Endometrial microvascular endothelial cells (primary cell): ENCODE data around the gene NDUFV1. TPM values are rescaled to one million over a fixed set of nuclear protein-coding genes. Genes with fewer than 3 reads are reported as not detected.
"Not testable (repeated sequence)": the region's sequence is repeated elsewhere in the genome, so short reads cannot be mapped to it uniquely, and the experiment has no call there.

ENCODE experiments used
- in situ Hi-C: cut with HindIII; loops from 2 replicates; pipeline ENCODE4 v1.10.0; 2017; ENCODE audit warnings: low sequenced_read_pairs, low pct_unique_long_range_greater_than_20kb; ENCODE audit errors: inconsistent ontology term
- total RNA-seq: library from RNA; depleted of rRNA; stranded (reverse); fragments of >200 nt; gene quantifications from one replicate; pipeline ENCODE4 v1.2.3, GENCODE V29; 2015; ENCODE audit errors: inconsistent ontology term

The NDUFV1 gene
- total RNA-seq, 1 donor from 2014 or later = 254 TPM

DNA sequence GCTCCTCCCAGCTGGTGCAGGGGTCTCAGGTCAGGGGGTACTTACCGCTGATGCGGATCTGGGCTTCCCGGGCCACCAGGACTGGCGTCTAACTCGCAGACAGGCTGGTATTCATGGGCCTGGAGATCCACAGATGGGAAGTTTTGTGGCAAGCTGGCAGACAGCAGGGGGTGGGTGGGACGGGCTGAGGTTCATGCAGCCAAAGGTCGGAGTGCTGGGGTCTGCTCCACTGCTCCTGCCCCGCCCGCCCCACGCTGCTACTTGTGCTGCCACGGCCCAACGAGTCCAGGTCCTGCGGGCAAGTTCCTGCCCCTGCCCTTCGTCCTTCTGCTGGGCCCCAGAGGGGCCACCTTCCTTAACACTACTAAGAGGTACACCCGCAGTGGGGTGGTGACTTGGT is 40.7 kb downstream of the NDUFV1 start:
- in situ Hi-C loops = no loop called here

DNA sequence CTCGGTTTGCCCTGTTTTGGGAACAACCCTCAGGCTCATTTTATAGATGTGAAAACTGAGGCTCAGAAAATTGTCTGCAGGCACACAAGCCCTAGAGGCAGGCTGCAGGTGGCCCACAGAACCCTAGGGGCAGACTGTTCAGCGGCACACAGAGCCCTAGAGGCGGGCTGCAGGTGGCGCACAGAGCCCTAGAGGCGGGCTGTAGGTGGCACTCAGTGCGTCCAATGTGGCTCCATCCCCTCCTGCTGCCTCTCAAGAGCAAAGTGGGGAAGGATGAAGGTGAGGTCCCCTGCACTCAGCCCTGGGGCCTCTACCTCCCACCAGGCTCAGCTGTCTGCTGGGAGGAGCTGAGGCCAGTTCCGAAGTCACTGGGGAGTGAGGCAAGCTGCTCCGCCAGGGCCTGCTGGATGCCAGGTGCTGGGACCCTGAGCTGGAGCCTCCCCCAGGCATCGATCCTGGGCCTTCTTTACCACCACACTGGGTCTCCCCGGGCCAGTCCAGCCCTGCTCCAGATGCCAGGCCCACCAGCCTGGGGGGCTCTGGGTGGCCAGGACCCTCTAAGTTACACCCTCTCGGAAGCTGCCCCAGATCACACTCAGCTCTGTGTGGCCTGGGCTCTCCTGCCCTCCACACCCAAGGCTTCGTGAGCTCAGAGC is 41.5 kb downstream of the NDUFV1 start:
- in situ Hi-C loops = no loop called here

DNA sequence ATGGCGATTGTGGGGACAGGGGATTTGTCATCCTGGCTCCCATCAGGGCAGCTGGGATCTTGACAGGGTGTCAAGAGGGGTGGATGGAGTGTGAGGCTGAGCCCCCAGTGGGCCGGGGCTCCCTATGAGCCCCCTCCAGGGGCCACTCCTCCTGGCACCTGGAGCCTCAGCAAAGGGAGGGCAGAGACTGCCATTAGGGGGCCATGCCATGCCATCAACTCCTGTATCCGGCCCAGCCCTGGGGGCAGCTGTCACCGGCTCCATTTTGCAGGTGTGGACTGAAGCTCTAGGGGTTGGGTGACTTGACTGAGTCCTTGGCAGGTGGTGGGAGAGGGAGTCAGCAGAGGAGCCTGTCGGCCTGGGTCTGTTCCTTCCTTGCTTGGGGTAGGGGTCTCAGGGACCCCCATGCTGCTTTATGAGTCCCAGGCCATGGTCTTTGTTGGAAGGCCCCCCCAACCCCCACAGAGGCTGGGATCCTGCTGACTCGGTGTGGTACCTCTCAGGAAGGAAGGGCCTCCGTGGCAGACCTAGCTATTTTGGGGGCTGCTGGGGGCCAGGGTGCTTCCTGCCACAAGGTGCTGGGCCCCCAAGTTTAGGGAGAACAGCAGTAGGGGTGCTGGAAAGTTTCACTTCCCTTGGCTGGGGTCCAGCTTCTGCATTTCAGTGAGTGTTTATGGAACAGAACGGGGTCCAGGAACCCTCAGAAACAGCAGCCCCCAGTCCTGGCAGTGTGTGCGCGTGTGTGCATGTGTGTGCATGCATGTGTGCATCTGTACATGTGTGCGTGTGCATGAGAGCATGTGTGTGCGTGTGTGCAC is 42.3 kb downstream of the NDUFV1 start:
- in situ Hi-C loops = no loop called here

DNA sequence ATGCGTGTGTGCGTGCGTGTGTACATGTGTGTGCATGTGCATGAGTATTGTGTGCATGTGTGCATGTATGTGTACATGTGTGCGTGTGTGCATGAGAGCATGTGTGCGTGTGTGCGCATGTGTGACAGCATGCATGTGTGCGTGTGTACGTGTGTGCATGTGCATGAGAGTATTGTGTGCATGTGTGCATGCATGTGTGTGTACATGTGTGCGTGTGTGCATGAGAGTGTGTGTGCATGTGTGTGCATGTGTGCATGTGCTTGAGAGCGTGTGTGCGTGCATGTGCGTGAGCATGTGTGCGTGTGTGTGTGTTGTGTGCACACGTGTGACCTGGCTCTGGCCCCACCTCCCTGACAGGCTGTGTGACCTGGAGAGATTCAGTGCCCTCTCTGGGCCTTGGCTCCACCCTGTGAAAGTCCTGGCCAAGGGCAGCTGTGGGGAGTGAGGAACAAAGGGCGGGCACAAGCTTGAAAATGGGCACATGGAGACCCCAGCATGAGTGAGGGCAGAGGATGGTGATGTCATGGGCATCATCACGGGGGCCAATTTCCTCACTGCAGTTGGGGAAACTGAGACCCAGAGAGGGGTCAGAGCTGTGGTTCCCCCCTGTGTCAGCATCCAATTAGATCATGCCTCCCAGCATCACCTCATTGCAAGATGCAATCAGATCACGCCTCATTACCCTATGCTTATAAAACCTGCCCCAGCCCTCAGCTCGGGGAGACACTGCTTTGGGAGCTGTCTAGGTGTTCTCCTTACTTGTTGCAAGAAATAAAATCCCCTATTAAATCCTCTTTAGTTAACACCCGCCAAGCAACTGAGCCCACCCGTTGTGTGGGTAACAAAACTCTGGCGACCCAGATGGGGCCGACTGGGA is 43.1 kb downstream of the NDUFV1 start:
- in situ Hi-C loops = no loop called here

DNA sequence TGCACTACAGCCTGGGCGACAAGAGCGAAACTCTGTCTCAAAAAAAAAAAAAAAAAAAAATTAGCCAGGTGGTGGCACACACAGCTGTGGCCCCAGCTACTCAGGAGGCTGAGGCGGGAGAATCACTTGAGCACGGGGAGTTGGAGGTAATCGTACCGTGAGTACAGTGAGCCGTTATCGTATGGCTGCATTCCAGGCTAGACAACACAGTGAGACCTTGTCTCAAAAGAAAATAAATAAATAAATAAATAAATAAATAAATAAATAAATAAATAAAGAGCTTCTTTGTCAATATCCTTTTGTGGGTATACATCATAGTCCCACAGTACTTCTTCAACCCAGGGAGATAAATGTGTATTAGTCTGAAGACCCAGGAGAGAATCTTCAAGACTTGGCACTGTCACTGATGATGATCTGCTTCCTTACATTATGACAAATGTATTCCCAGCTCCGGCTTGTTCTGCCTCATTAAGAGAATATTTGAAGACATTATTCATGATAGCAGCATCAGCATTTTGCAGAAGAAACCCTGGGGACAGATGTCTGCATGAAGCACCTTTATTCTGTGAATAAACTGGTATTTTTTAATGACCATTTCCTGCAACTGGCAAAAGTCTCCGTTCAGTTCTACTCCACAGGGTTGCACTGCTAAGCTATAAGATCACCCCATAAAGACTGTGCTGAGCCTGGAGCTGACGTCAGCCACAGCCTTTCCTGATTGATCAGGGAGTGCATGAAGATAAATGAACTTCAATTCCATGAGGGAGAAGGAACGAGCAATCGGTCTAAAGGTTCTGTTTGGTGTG is 45.4 kb downstream of the NDUFV1 start:
- in situ Hi-C loops = no loop called here

DNA sequence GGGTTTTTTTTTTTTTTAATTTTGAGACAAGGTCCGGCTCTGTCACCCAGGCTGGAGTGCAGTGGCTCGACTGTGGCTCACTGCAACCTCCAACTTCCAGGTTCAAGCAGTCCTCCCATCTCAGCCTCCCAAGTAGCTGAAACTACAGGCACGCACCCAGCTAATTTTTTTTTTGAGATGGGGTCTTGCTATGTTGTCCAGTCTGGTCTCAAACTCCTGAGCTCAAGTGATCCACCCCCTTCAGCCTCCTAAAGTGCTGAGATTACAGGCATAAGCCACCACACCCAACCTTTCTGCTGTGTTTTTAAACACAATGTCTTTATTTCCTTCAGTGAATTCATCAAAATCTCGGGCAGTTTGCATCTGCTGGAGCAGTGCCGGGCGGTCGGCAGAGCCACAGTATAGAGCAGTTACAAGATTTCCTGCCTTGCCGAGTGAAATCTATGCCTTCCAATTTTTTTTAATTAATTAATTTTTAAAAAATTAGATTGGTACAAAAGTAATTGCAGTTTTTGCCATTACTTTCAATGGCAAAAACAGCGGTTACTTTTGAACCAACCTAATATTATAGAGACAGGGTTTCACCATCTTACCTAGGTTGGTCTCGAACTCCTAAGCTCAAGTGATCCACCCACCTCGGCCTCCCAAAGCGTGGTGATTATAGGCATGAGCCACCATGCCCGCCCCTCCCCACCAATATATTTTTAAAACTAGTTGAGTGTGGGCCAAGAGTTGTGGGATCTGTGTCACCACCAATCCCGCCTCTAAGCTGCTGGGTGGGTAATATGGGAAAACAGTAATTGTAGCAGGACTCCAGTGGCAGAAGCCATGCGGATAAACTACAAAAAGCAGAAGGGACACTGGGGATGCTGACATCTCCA is 46.5 kb downstream of the NDUFV1 start:
- in situ Hi-C loops = no loop called here

DNA sequence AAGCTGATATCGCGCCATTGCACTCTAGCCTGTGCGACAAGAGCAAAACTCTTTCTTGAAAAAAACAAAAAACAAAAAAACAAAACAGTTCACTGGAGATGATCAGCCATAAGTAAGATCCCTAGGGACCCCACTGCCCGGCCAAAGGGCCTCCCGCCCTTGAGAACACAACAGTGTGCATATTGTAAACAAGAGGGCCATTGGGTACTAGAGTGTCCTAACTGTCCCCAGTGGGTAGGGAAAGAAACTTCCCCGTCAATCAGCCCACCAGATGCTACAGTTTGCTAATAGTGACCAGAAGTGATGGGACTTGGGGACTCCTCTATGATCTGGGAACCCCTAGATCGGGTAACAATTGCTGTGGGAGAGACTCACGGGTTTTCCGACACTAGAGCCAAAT is 47.5 kb downstream of the NDUFV1 start:
- in situ Hi-C loops = no loop called here

DNA sequence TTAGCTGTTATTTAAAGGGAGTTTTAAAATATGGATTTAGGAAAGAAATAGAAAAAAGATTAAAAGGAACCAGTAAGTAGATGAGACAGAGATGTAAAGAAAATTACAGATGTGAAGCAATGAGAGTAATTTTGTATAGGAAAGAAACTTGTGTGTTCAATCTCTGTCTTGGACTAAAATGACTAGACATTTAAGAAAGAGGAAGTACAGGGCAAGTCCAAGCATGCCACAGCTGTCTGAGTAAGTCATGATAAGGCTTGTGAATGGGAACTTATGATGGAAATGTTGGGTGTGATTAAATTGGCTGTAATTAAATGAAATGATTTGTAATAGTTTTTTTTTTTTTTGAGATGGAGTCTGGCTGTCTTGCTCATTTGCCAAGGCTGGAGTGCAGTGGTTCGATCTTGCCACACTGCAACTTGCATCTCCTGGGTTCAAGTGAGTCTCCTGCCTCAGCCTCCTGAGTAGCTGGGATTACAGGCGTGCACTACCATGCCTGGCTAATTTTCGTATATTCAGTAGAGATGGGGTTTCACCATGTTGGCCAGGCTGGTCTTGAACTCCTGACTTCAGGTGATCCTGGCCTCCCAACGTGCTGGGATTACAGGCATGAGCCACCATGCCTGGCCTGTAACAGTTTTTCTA is 49.7 kb downstream of the NDUFV1 start:
- in situ Hi-C loops = no loop called here

DNA sequence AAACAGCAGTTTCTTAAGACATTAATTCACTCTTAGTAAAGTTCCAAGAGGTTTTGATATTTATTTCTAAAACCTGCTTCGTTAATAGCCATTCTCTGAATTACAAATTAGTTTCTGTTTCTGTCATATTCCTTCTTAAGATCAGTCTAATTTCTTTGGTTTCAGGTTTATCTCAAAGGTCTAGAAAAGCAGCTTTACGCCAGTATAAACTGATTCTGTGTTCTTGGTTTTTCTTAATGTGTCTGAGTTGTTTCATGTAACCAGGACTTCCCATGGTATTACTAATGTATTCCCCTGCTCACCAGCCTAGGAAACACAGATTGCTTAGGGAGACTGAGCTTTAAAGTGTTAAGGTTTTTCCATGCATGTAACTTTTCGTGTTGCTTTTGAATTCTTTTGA is 50.6 kb downstream of the NDUFV1 start:
- in situ Hi-C loops = no loop called here

DNA sequence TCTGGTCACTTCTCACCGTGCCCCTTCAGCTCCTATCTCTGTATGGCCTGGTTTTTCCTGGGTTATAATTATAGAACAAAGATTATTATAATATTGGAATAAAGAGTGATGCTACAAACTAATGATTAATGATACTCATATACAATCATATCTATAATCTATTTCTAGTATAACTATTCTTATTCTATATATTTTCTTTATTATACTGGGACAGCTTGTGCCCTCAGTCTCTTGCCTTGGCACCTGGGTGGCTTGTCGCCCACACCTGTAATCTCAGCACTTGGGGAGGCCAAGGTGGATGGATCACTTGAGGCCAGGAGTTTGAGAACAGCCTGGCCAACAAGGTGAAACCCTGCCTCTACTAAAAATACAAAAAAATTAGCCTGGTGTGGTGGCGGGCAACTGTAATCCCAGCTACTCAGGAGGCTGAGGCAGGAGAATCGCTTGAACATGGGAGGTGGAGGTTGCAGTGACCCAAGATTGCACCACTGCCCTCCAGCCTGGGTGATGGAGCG is 53.0 kb downstream of the NDUFV1 start:
- in situ Hi-C loops = not testable (repeated sequence)

DNA sequence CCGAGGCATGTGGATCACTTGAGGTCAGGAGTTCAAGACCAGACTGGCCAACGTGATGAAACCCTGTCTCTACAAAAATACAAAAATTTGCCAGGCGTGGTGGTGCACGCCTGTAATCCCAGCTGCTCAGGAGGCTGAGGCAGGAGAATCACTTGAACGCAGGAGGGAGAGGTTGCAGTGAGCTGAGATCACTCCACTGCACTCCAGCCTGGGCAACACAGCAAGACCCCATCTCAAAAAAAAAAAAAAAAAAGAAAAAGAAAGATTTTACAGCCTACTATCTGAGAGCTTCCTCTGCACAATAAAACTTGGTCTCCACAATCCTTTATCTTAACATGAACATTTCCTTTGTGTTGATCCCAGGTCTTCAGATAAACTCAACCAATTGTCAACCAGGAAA is 54.0 kb downstream of the NDUFV1 start:
- in situ Hi-C loops = not testable (repeated sequence)

Other genes with a start within 250 kb of the NDUFV1 start
- gene CLCF1, start 233.3 kb upstream of the NDUFV1 start, total RNA-seq = 2.2 TPM
- 9.5 TPM for gene RAD9A, start 214.9 kb upstream of the NDUFV1 start, total RNA-seq
- gene PPP1CA, start 205.1 kb upstream of the NDUFV1 start, total RNA-seq = 302 TPM
- not detected for gene TBC1D10C, start 202.9 kb upstream of the NDUFV1 start, total RNA-seq
- not detected for gene CARNS1, start 191.3 kb upstream of the NDUFV1 start, total RNA-seq
- 65.8 TPM for gene RPS6KB2, start 178.4 kb upstream of the NDUFV1 start, total RNA-seq
- not detected for gene PTPRCAP, start 169.3 kb upstream of the NDUFV1 start, total RNA-seq
- gene CORO1B, start 163.5 kb upstream of the NDUFV1 start, total RNA-seq = 130 TPM
- not detected for gene GPR152, start 154.2 kb upstream of the NDUFV1 start, total RNA-seq
- 2.0 TPM for gene CABP4, start 151.6 kb upstream of the NDUFV1 start, total RNA-seq
- gene TMEM134, start 137.7 kb upstream of the NDUFV1 start, total RNA-seq = 39.0 TPM
- gene AIP, start 123.9 kb upstream of the NDUFV1 start, total RNA-seq = 31.4 TPM
- gene PITPNM1, start 101.6 kb upstream of the NDUFV1 start, total RNA-seq = 12.5 TPM
- gene CDK2AP2, start 98.8 kb upstream of the NDUFV1 start, total RNA-seq = 53.1 TPM
- gene CABP2, start 83.5 kb upstream of the NDUFV1 start, total RNA-seq = not detected
- gene GSTP1, start 23.1 kb upstream of the NDUFV1 start, total RNA-seq = 1,295 TPM
- gene NUDT8, start 23.0 kb downstream of the NDUFV1 start, total RNA-seq = 12.9 TPM
- gene TBX10, start 32.8 kb downstream of the NDUFV1 start, total RNA-seq = not detected
- gene ACY3, start 43.8 kb downstream of the NDUFV1 start, total RNA-seq = not detected
- not detected for gene ALDH3B2, start 67.7 kb downstream of the NDUFV1 start, total RNA-seq